Measurements from ENCODE around the gene CACNB1. TPM values are rescaled to one million over a fixed set of nuclear protein-coding genes. Genes with fewer than 3 reads are reported as not detected.
A peak's percentile ranks its signal among the peaks of the same experiment; 100 is the strongest.

CACNB1 gene
- total and polyA plus RNA-seq, 8 donors = 2.4 to 57.2 (median 6.3) TPM

DNA sequence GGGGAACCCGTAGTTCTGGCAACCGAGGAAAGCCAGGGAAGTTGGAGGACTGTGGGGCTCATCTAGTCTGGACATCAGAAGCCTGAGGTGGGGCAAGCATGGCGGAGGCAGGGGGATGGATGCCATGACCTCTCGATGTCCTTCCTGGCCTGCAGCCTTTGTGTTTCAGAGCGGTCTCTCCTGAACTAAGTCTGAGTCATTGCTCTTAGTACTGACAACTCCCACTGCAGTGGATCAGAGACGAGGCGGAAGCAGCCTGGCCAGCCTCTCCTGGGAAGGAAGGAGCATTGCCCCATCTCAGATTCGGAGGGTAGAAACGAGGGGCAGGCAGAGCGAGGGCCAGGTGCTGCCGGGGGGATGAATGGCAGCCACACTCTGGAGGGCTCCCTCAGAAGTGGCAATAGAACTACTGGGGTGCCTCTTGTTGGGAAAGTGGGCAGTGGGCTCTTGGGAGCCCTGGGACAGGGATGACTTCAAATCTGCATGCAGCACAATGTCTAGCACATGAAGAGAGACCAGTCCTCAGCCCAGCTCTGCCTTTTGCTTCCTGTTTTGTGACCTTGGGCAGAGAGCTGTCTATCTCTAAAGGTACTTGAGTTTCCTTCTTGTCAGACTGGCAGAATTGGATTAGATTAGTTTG, 31.9 kb upstream of the CACNB1 start:
- no peak overlapping the region for H3K27ac ChIP-seq
- H3K4me1 ChIP-seq = peaks cover 15 to 36% (median 31%) of the 10 kb centered on the region in 4 donors
- 59 to 68% (median 65%) methylated on average over 11 of the region's 11 CpGs for WGBS, 5 donors
- no peak overlapping the region for H3K4me3 ChIP-seq
- TF ChIP-seq, protein P1, sequence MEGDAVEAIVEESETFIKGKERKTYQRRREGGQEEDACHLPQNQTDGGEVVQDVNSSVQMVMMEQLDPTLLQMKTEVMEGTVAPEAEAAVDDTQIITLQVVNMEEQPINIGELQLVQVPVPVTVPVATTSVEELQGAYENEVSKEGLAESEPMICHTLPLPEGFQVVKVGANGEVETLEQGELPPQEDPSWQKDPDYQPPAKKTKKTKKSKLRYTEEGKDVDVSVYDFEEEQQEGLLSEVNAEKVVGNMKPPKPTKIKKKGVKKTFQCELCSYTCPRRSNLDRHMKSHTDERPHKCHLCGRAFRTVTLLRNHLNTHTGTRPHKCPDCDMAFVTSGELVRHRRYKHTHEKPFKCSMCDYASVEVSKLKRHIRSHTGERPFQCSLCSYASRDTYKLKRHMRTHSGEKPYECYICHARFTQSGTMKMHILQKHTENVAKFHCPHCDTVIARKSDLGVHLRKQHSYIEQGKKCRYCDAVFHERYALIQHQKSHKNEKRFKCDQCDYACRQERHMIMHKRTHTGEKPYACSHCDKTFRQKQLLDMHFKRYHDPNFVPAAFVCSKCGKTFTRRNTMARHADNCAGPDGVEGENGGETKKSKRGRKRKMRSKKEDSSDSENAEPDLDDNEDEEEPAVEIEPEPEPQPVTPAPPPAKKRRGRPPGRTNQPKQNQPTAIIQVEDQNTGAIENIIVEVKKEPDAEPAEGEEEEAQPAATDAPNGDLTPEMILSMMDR (IDR thresholded peaks at IDR 0.05) = no peak
- no peak for TF ChIP-seq POLR2A (IDR thresholded peaks at IDR 0.05)
- TF ChIP-seq POLR2AphosphoS5 (IDR thresholded peaks at IDR 0.05) = no peak
- TF ChIP-seq EP300 (IDR thresholded peaks at IDR 0.05) = no peak
- intact Hi-C loops (cut with DNase I; ENCODE audit: low total_unique reads) = no loop called here
- no peaks in the 10 kb centered on the region for H3K36me3 ChIP-seq
- no peaks in the 10 kb centered on the region for H3K9me3 ChIP-seq
- peaks cover 14 to 98% (median 52%) of the 10 kb centered on the region in 3 donors for H3K27me3 ChIP-seq
- no peak for DNase-seq

DNA sequence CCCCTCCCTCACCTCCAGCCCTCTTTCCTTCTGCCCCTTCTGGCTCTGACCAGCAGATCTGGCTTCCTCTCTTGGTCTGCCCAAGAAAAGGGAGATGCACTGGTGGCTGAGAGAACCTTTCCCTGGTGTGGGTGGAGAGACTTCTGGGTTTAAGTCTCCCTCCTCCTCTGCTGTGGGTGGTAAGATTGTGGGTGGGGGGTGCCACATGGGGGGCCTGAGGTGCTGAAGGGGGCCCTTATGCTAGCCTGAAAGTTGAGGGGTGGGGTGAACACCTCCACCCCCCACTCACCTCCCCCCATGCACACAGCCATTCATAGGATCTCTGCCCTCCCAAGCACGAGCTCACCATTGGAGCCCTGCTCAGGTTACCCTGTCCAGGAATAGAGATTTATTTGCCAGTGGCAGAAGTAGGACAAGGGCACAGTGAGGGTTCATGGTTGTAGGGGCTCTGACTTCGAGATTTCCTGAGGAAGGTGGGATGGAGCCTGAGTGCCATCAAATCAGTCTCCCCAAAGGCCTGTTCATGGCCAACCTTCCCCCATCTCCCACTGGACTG, 30.0 kb upstream of the CACNB1 start:
- DNase-seq = no peak
- WGBS, 5 donors = 47 to 63% (median 57%) methylated on average over 1 to 2 of the region's 2 CpGs

DNA sequence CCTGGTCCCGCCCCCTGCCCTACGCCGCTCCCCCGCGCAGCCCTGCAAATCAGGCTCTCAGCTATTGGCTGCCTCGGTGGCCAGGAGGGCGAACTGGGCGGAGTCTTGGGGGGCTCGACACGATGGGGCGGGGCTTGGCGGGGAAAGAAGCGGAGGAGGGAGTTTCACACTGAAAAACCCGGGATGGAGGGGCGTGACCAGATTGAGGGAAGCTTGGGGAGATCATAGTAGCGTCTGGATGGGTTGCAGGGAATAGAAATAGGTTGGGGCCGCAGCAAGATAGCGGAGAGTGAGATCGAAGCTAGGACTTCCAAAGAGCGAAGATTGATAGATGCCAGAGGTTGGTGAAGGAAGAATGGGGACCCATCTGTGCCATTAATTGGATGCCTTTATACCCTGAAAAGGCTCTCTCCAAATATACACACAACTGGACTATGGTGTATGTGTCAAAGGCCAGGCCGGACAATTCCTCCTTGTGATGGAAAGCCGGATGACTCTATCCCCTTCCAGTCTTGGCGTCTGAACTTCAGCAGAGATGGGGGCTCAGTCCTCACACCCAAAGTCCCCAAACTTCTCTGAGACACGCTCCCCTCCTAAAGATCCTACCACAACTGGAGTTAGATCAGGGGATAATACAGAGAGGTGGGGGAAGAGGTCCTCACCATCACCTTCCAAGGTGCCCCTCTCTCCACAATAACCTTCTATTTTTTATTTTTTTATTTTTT, 28.7 kb upstream of the CACNB1 start:
- peaks cover 14 to 93% (median 33%) of the 10 kb centered on the region in 3 donors for H3K27me3 ChIP-seq
- TF ChIP-seq POLR2AphosphoS5 (IDR thresholded peaks at IDR 0.05) = no peak
- peak; percentile 38 to 94 for DNase-seq

More for the DNA sequence above, 30.0 kb upstream of the CACNB1 start:
- intact Hi-C loops (cut with DNase I; ENCODE audit: low total_unique reads) = no loop called here
- H3K27me3 ChIP-seq = peaks cover 14 to 98% (median 47%) of the 10 kb centered on the region in 3 donors
- TF ChIP-seq, protein P1 (IDR thresholded peaks at IDR 0.05) = no peak
- TF ChIP-seq POLR2AphosphoS5 (IDR thresholded peaks at IDR 0.05) (no peak), POLR2A (IDR thresholded peaks at IDR 0.05) (no peak), EP300 (IDR thresholded peaks at IDR 0.05) (no peak)
- H3K36me3 ChIP-seq = no peaks in the 10 kb centered on the region
- H3K27ac ChIP-seq = no peak overlapping the region
- no peaks in the 10 kb centered on the region for H3K9me3 ChIP-seq
- no peak overlapping the region for H3K4me3 ChIP-seq
- H3K4me1 ChIP-seq = peaks cover 15 to 38% (median 32%) of the 10 kb centered on the region in 4 donors

DNA sequence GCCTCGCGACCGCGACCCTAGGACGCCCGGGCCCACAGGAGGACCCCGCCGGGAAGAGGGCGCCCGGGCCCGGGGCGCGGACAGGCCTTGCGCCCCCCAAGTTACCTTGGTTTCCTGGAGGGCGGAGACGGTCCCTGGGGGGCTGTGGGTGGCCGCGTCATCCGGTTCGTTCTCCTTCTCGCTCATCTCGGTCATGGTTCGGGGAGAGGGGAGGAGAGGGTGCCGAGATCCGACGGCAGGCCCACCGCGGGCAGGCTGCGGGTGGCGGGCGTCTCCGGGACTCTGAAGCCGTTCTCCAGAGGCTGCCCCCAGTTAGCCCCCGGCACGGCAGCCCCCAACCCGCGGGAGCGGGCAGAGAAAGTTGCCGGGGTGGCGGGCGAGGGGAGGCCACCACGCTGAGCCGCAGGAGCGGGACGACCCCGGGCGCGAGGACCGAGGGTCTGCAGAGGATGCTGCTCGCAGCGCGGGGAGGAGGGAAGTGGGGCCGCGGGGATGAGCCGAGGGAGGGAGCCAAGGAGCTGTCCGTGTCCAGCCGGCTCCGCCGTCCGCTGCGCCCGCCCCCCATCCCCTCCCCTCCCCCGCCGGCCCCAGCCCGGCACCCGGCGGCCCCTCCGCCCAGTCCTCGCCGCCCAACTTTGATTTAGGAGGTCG, 28.0 kb upstream of the CACNB1 start, which contains the start of gene STAC2:
STAC2 (minus strand) TSS at position 638 of the 651 bp plus-strand sequence; CDS start at position 195, 443 bp downstream.
- peak within 1 kb of the TSS; percentile 40 to 49 (median 42) for H3K4me3 ChIP-seq
- H3K27me3 ChIP-seq = peaks cover 14 to 86% (median 30%) of the 10 kb centered on the region in 3 donors

More for the DNA sequence above, 28.7 kb upstream of the CACNB1 start:
- H3K36me3 ChIP-seq = no peaks in the 10 kb centered on the region
- no peak overlapping the region for H3K27ac ChIP-seq
- H3K4me1 ChIP-seq = peaks cover 15 to 26% (median 23%) of the 10 kb centered on the region in 4 donors
- intact Hi-C loops (cut with DNase I; ENCODE audit: low total_unique reads) = no loop called here
- peak overlapping the region; percentile 40 to 49 (median 42) for H3K4me3 ChIP-seq
- 11 to 15% (median 13%) methylated on average over 24 of the region's 24 CpGs for WGBS, 5 donors
- no peaks in the 10 kb centered on the region for H3K9me3 ChIP-seq

More for the DNA sequence above, 28.0 kb upstream of the CACNB1 start, which contains the start of gene STAC2:
- Histone ChIP-seq H3K27ac (no peak within 1 kb of the TSS), H3K4me1 (peaks cover 15 to 26% (median 23%) of the 10 kb centered on the region in 4 donors), H3K36me3 (no peaks in the 10 kb centered on the region), H3K9me3 (no peaks in the 10 kb centered on the region)
- DNase-seq = no peak
- TF ChIP-seq POLR2AphosphoS5 (IDR thresholded peaks at IDR 0.05) (no peak), EP300 (IDR thresholded peaks at IDR 0.05) (no peak)
- TF ChIP-seq, protein P1 (IDR thresholded peaks at IDR 0.05) = no peak
- intact Hi-C loops (cut with DNase I; ENCODE audit: low total_unique reads) = no loop called here
- WGBS, 5 donors = 2 to 3% (median 2%) methylated on average over 12 to 69 of the region's 71 CpGs
